Rectal smooth muscle tissue (tissue), 1 donor: Measurements from ENCODE around the gene SLC48A1.
A peak's percentile ranks its signal among the peaks of the same experiment; 100 is the strongest.

Source experiments
- H3K27ac ChIP-seq: one replicate; pipeline ENCODE4 v1.7.0; 2013; ENCODE audit warnings: low read depth, low read length, inconsistent platforms
- H3K27me3 ChIP-seq: one replicate; pipeline ENCODE4 v1.7.0; 2013; ENCODE audit warnings: low read length; ENCODE audit not compliant: control insufficient read depth, insufficient read depth
- H3K36me3 ChIP-seq: one replicate; pipeline ENCODE4 v1.7.0; 2013; ENCODE audit warnings: low read length; ENCODE audit not compliant: control insufficient read depth, insufficient read depth
- H3K4me1 ChIP-seq: one replicate; pipeline ENCODE4 v1.7.0; 2013; ENCODE audit warnings: low read length; ENCODE audit not compliant: control insufficient read depth, insufficient read depth
- H3K4me3 ChIP-seq: one replicate; pipeline ENCODE4 v1.7.0; 2013; ENCODE audit warnings: low read length
- H3K9ac ChIP-seq: one replicate; pipeline ENCODE4 v1.7.0; 2013; ENCODE audit warnings: low read length

SLC48A1 gene

DNA sequence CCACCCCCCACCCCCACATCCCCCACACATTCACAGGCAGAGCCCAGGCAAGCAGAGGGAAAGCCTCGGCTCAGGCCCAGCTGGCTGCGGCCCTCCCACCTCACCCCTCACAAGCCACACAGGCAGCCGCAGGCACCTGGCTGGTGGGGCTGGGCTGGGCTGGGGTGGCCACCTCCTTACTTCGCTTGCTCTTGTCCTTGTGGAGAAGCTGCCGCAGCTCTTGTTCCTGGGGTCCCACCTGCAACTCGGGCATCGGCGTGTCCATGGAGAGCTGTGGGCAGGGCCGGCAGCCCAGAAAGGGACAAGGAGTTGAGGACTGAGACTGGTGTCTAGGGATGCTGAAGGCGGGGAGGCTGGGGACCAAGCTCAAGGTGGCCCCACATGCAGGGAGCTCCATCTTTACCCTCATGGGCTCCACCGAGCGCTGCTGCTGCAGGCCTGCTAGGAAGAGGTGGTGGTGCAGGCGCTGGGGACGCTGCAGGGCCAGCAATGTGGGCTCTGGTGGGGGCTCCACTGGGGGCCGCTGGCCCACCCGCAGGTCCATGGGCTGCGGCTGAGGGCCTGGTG, 25.4 kb downstream of the SLC48A1 start:
- Histone ChIP-seq H3K4me3 (no peak overlapping the region), H3K9ac (no peak overlapping the region), H3K36me3 (peaks cover 17% of the 10 kb centered on the region), H3K27me3 (no peaks in the 10 kb centered on the region), H3K4me1 (peaks cover 34% of the 10 kb centered on the region), H3K27ac (no peak overlapping the region)

GRCh38 chr12:47799357-47799955, 26.4 kb downstream of the SLC48A1 start:
- Histone ChIP-seq H3K36me3 (peaks cover 11% of the 10 kb centered on the region), H3K4me1 (peaks cover 44% of the 10 kb centered on the region), H3K27me3 (no peaks in the 10 kb centered on the region), H3K27ac (peak overlapping the region; percentile 27), H3K9ac (no peak overlapping the region), H3K4me3 (no peak overlapping the region)

DNA sequence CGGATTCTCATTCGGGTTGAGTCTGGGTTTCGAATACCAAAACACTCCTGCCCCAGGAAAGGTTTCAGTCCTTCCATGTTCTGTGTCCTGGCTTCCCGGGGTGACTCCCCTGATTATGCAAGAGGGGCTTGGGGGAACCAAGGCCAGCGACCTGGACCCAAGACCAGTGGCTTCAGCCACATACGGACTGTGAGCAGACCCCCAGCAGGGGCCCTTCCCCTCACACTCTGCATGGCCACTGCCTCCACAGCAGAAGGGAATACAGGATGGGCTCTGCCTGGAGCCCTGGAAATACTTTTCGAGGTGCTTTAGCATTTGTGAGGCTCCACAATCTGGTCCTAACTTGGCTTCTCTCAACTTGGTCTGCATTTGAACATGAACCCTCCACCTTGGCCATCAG, 27.5 kb downstream of the SLC48A1 start:
- Histone ChIP-seq H3K27me3 (no peaks in the 10 kb centered on the region), H3K36me3 (peaks cover 6% of the 10 kb centered on the region), H3K4me3 (no peak overlapping the region), H3K9ac (no peak overlapping the region), H3K4me1 (peaks cover 54% of the 10 kb centered on the region), H3K27ac (no peak overlapping the region)

GRCh38 chr12:47801170-47801903, 28.3 kb downstream of the SLC48A1 start:
- no peaks in the 10 kb centered on the region for H3K27me3 ChIP-seq
- H3K36me3 ChIP-seq, result peaks cover 5% of the 10 kb centered on the region
- peak overlapping the region; percentile 10 for H3K4me3 ChIP-seq
- no peak overlapping the region for H3K9ac ChIP-seq
- H3K27ac ChIP-seq, result peak overlapping the region; percentile 51
- H3K4me1 ChIP-seq, result peaks cover 62% of the 10 kb centered on the region

- H3K9ac ChIP-seq, result no peak overlapping the region
- H3K4me3 ChIP-seq, result peak overlapping the region; percentile 10
- peaks cover 64% of the 10 kb centered on the region for H3K4me1 ChIP-seq
- H3K27me3 ChIP-seq, result no peaks in the 10 kb centered on the region
- H3K27ac ChIP-seq, result peak overlapping the region; percentile 36
- peaks cover 1% of the 10 kb centered on the region for H3K36me3 ChIP-seq
Observed at GRCh38 chr12:47801904-47802246, 28.8 kb downstream of the SLC48A1 start.

DNA sequence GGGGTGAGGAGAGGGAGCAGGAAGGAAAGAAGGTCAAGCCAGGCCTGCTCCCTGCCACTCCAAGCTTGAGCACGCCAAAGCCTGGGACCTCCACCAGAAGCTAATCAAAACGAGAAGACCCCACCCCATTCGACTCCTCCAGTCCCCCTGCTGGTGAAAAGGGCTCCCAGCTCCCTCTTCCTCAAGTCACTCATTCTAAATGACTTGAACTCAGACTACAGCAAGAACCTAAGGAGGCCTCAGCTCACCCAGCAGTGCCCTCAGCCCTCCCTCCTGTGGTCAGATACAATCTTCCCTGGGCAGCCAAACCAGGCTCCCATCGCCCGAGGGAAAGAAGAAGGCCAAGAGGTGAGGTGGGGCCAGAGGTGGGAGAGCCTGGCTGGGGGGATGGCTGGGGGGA, 29.3 kb downstream of the SLC48A1 start:
- H3K9ac ChIP-seq, result no peak overlapping the region
- H3K4me1 ChIP-seq, result peaks cover 68% of the 10 kb centered on the region
- peak overlapping the region; percentile 36 for H3K27ac ChIP-seq
- H3K36me3 ChIP-seq, result no peaks in the 10 kb centered on the region
- H3K4me3 ChIP-seq, result no peak overlapping the region
- H3K27me3 ChIP-seq, result no peaks in the 10 kb centered on the region

- H3K9ac ChIP-seq, result no peak overlapping the region
Observed at GRCh38 chr12:47803191-47803875, 30.3 kb downstream of the SLC48A1 start.

DNA sequence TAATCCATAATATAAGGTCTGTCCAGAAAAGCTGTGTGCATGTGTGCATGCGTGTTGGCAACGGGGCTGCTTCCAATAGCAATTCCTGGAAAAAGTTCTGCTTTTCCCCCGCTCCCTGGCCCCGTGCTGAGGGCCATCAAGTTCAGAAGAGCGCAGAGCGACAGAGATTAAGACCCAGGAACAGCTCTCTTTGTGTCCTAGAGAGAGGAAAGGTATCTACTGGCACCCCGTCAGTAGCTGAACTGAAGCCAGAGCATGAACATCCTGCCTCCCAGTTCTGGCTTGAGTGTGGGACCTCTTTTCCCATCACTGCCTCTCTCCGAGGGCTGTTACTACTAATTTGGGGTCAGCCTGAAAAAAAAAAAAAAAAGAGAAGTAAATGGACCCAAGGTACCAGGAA, 31.1 kb downstream of the SLC48A1 start:
- Histone ChIP-seq H3K27ac (no peak overlapping the region), H3K36me3 (no peaks in the 10 kb centered on the region), H3K4me1 (peaks cover 87% of the 10 kb centered on the region), H3K9ac (no peak overlapping the region), H3K4me3 (no peak overlapping the region), H3K27me3 (no peaks in the 10 kb centered on the region)

More at GRCh38 chr12:47803191-47803875, 30.3 kb downstream of the SLC48A1 start:
- Histone ChIP-seq H3K4me1 (peaks cover 78% of the 10 kb centered on the region), H3K4me3 (no peak overlapping the region), H3K27ac (no peak overlapping the region), H3K27me3 (no peaks in the 10 kb centered on the region), H3K36me3 (no peaks in the 10 kb centered on the region)

DNA sequence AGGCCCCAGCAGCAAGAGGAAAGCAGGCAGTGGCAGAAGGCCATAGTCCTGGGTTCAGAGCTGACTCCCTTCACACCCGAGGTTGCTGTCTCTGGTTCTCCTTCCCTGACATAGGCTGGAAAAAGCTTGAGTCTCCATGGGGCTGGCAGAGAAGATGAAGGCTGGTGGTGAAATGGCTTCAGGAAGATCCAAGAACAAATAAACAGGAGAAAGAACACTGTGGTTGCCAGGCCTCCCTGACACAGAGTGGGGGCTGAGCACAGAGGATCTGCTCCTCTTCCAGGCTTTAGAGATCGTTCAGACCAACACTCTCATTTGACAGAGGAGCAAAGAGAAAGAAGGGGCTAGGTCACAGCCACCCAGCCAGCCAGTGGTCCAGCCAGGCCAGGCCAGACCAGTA, 32.4 kb downstream of the SLC48A1 start:
- no peak overlapping the region for H3K4me3 ChIP-seq
- peaks cover 81% of the 10 kb centered on the region for H3K4me1 ChIP-seq
- H3K27me3 ChIP-seq, result no peaks in the 10 kb centered on the region
- H3K9ac ChIP-seq, result no peak overlapping the region
- H3K27ac ChIP-seq, result peak overlapping the region; percentile 73
- no peaks in the 10 kb centered on the region for H3K36me3 ChIP-seq

DNA sequence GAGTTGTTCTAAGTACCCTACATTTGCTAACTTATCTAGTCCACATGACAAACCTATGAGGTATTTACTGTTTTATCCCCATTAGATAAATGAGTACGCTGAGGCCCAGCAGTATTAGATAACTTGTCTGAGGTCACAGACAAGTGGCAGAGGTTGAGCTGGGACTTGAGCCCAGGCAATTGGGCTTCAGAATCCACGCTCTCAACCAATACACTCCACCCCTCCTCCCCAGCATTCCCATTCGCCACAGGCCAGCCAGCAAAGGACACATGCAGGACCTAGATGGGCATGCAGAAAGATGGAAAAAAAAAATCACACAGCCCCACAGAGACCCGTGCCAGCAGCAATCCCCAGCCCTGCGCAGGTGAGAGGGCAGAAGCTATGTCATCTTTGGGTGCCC, 34.3 kb downstream of the SLC48A1 start:
- no peak overlapping the region for H3K4me3 ChIP-seq
- H3K27ac ChIP-seq, result peak overlapping the region; percentile 63
- H3K9ac ChIP-seq, result no peak overlapping the region
- no peaks in the 10 kb centered on the region for H3K27me3 ChIP-seq
- H3K4me1 ChIP-seq, result peaks cover 83% of the 10 kb centered on the region
- H3K36me3 ChIP-seq, result no peaks in the 10 kb centered on the region

- Histone ChIP-seq H3K9ac (no peak overlapping the region), H3K27ac (peak overlapping the region; percentile 63), H3K4me3 (peak overlapping the region; percentile 22), H3K27me3 (no peaks in the 10 kb centered on the region), H3K4me1 (peaks cover 85% of the 10 kb centered on the region), H3K36me3 (no peaks in the 10 kb centered on the region)
Observed at GRCh38 chr12:47808050-47808449, 35.0 kb downstream of the SLC48A1 start.

- no peak overlapping the region for H3K9ac ChIP-seq
- peaks cover 85% of the 10 kb centered on the region for H3K4me1 ChIP-seq
- peak overlapping the region; percentile 63 for H3K27ac ChIP-seq
- no peak overlapping the region for H3K4me3 ChIP-seq
- no peaks in the 10 kb centered on the region for H3K36me3 ChIP-seq
- H3K27me3 ChIP-seq, result no peaks in the 10 kb centered on the region
Observed at GRCh38 chr12:47808574-47809365, 35.7 kb downstream of the SLC48A1 start.
